Measurements from ENCODE around the gene FBN2.
"Not testable (repeated sequence)": the region's sequence is repeated elsewhere in the genome, so short reads cannot be mapped to it uniquely, and the experiment has no call there.

FBN2 gene

DNA sequence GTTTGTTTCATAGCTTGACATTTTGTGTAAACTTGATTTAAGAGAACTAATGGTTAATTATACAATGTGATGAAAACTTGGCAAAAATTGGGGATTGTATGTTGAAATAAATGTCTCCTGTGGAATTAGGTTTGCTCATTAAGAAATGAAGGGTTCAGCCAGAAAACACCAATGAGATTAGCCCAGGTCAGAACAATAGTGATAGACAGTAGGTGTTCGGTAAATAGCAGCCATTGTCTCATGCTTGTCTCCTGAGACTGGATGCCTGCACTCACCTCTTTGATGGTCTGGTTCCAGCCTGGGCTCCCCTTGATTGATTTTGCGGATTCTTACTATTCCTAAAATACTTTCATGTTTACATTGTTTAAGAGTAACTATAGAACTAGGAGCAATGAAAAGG, 135.5 kb downstream of the FBN2 start:
- peak; percentile 38; the same call in 1 of the 2 replicates for TF ChIP-seq ZC3H10 (CRISPR knock-in tag; IDR thresholded peaks at IDR 0.05)
- TF ChIP-seq, protein P1, sequence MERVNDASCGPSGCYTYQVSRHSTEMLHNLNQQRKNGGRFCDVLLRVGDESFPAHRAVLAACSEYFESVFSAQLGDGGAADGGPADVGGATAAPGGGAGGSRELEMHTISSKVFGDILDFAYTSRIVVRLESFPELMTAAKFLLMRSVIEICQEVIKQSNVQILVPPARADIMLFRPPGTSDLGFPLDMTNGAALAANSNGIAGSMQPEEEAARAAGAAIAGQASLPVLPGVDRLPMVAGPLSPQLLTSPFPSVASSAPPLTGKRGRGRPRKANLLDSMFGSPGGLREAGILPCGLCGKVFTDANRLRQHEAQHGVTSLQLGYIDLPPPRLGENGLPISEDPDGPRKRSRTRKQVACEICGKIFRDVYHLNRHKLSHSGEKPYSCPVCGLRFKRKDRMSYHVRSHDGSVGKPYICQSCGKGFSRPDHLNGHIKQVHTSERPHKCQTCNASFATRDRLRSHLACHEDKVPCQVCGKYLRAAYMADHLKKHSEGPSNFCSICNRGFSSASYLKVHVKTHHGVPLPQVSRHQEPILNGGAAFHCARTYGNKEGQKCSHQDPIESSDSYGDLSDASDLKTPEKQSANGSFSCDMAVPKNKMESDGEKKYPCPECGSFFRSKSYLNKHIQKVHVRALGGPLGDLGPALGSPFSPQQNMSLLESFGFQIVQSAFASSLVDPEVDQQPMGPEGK (CRISPR knock-in tag; IDR thresholded peaks at IDR 0.05; ENCODE audit: borderline replicate concordance), result no peak
- no peak for ATAC-seq

DNA sequence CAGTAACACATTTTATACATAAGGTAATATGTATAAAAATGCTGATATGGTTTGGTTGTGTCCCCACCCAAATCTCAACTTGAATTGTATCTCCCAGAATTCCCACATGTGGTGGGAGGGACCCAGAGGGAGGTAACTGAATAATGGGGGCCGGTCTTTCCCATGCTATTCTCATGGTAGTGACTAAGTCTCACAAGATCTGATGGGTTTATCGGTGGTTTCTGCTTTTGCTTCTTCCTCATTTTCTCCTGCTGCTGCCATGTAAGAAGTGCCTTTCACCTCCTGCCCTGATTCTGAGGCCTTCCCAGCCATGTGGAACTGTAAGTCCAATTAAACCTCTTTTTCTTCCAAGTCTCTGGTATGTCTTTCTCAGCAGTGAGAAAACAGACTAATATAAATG, 137.3 kb downstream of the FBN2 start:
- not testable (repeated sequence) for ATAC-seq

DNA sequence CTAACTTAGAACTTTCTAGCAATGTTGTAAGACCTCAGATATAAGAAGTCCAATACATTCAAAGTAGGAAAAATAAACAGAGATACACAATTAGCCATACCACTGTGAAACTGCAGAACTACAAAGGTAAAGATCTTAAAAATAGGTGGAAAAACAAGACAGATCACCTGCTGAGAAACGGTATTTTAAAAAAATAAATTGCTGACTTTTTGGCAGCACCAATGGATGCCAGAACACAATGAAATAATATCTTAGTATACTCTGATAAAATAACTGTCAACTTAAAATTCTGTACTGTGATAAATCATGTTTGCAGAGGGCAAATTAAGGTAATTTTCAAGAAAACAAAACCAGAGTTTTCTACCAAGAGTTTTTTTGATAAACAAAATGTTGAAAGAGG, 138.9 kb downstream of the FBN2 start:
- TF ChIP-seq, protein P2, sequence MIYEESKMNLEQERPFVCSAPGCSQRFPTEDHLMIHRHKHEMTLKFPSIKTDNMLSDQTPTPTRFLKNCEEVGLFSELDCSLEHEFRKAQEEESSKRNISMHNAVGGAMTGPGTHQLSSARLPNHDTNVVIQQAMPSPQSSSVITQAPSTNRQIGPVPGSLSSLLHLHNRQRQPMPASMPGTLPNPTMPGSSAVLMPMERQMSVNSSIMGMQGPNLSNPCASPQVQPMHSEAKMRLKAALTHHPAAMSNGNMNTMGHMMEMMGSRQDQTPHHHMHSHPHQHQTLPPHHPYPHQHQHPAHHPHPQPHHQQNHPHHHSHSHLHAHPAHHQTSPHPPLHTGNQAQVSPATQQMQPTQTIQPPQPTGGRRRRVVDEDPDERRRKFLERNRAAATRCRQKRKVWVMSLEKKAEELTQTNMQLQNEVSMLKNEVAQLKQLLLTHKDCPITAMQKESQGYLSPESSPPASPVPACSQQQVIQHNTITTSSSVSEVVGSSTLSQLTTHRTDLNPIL (CRISPR knock-in tag; IDR thresholded peaks at IDR 0.05; ENCODE audit: low read depth), result no peak
- no peak for TF ChIP-seq ISL1 (CRISPR knock-in tag; IDR thresholded peaks at IDR 0.05)
- TF ChIP-seq ZFP30 (CRISPR knock-in tag; IDR thresholded peaks at IDR 0.05), result no peak
- no peak for ATAC-seq

DNA sequence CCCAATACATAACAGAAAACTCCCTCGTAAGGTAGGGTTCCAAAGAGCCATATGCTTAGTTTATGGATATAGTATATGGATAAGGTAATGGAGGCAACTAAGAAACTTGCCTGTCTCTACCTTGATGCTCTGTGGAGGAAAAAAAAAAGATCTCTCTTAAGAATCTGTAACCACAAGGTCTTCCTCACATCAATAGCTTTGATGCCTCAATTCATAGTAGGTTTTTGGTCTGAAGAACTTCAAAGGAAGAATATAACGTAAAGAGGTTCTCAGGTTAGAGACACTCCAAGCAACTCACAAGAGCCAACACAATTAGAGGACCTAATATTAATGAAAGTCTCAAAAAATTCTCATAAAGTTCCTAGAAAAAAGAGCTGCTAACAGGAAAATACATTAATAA, 140.2 kb downstream of the FBN2 start:
- no peak for TF ChIP-seq ZNF8 (CRISPR knock-in tag; IDR thresholded peaks at IDR 0.05)
- TF ChIP-seq RARB (CRISPR knock-in tag; IDR thresholded peaks at IDR 0.05), result no peak
- TF ChIP-seq OSR1 (CRISPR knock-in tag; IDR thresholded peaks at IDR 0.05), result no peak
- no peak for TF ChIP-seq SNAI2 (CRISPR knock-in tag; IDR thresholded peaks at IDR 0.05)
- TF ChIP-seq ISL1 (CRISPR knock-in tag; IDR thresholded peaks at IDR 0.05), result no peak
- no peak for TF ChIP-seq CSDC2 (CRISPR knock-in tag; IDR thresholded peaks at IDR 0.05)
- TF ChIP-seq, protein P3, sequence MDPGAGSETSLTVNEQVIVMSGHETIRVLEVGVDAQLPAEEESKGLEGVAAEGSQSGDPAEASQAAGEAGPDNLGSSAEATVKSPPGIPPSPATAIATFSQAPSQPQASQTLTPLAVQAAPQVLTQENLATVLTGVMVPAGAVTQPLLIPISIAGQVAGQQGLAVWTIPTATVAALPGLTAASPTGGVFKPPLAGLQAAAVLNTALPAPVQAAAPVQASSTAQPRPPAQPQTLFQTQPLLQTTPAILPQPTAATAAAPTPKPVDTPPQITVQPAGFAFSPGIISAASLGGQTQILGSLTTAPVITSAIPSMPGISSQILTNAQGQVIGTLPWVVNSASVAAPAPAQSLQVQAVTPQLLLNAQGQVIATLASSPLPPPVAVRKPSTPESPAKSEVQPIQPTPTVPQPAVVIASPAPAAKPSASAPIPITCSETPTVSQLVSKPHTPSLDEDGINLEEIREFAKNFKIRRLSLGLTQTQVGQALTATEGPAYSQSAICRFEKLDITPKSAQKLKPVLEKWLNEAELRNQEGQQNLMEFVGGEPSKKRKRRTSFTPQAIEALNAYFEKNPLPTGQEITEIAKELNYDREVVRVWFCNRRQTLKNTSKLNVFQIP (CRISPR knock-in tag; IDR thresholded peaks at IDR 0.05; ENCODE audit: borderline replicate concordance, low read depth), result no peak
- no peak for TF ChIP-seq BACH2 (CRISPR knock-in tag; IDR thresholded peaks at IDR 0.05; ENCODE audit: borderline replicate concordance)
- ATAC-seq, result no peak

DNA sequence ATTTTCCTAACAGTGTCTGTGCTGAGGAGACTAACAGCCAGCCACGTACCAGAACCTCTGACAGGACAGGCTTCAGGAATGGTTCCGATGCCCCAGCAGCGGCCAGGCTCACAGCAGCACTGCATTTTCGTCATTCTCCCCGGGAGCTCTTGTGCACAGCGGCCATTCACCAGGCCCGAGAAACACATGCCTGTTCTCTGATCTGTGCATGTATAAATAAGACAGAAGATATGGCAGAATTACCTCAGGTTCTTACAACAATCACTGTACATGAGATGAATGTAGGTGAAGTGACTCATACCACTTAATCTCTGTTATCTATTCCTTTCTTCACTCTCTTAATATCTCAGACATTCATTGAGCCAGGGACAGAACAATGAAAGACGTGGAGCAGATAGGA, 143.0 kb downstream of the FBN2 start:
- TF ChIP-seq GLIS3 (CRISPR knock-in tag; IDR thresholded peaks at IDR 0.05) (no peak), ARNTL (CRISPR knock-in tag; IDR thresholded peaks at IDR 0.05; ENCODE audit: borderline replicate concordance, low read depth) (no peak)

DNA sequence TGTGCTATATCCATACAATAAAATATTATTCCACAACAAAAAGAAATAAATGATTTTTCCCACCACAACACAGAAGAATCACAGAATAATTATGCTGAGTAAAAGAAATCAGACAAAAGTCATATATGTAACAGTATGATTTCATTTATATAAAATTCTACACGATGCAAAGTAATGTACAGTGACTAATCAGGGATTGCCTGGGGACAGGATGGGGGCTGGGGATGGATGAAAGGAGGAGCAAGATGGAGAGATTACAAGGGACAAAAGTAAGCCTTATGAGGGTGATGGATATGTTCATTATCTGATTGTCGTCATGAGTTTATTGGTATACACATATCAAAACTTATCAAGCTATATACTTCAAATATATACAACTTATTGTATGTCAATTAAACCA, 154.0 kb downstream of the FBN2 start:
- no peak for TF ChIP-seq ESRRG (CRISPR knock-in tag; IDR thresholded peaks at IDR 0.05)
- no peak for TF ChIP-seq TCF4 (CRISPR knock-in tag; IDR thresholded peaks at IDR 0.05; ENCODE audit: borderline replicate concordance)
- TF ChIP-seq, protein P4, sequence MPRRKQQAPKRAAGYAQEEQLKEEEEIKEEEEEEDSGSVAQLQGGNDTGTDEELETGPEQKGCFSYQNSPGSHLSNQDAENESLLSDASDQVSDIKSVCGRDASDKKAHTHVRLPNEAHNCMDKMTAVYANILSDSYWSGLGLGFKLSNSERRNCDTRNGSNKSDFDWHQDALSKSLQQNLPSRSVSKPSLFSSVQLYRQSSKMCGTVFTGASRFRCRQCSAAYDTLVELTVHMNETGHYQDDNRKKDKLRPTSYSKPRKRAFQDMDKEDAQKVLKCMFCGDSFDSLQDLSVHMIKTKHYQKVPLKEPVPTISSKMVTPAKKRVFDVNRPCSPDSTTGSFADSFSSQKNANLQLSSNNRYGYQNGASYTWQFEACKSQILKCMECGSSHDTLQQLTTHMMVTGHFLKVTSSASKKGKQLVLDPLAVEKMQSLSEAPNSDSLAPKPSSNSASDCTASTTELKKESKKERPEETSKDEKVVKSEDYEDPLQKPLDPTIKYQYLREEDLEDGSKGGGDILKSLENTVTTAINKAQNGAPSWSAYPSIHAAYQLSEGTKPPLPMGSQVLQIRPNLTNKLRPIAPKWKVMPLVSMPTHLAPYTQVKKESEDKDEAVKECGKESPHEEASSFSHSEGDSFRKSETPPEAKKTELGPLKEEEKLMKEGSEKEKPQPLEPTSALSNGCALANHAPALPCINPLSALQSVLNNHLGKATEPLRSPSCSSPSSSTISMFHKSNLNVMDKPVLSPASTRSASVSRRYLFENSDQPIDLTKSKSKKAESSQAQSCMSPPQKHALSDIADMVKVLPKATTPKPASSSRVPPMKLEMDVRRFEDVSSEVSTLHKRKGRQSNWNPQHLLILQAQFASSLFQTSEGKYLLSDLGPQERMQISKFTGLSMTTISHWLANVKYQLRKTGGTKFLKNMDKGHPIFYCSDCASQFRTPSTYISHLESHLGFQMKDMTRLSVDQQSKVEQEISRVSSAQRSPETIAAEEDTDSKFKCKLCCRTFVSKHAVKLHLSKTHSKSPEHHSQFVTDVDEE (CRISPR knock-in tag; IDR thresholded peaks at IDR 0.05), result no peak
- no peak for TF ChIP-seq ZNF565 (CRISPR knock-in tag; conservative IDR thresholded peaks at IDR 0.05; ENCODE audit: low read depth)
- TF ChIP-seq OSR1 (CRISPR knock-in tag; IDR thresholded peaks at IDR 0.05), result no peak
- TF ChIP-seq ZFP30 (CRISPR knock-in tag; IDR thresholded peaks at IDR 0.05), result no peak
- no peak for TF ChIP-seq SNAI2 (CRISPR knock-in tag; IDR thresholded peaks at IDR 0.05)
- TF ChIP-seq, protein P2 (CRISPR knock-in tag; IDR thresholded peaks at IDR 0.05; ENCODE audit: low read depth), result no peak

More for the DNA sequence above, 143.0 kb downstream of the FBN2 start:
- ATAC-seq, result peak; percentile 22; the same call in 1 of the 3 replicates

More for the DNA sequence above, 154.0 kb downstream of the FBN2 start:
- ATAC-seq, result no peak

Data from SK-N-SH treated with all-trans-retinoic acid at 6 μM for 48 hours (cell line).